Activated naive CD4-positive, alpha-beta T cell treated with anti-CD3 and anti-CD28 coated beads, Interleukin-2, amount 10 ng/mL, durations not matched to agents 7 days and 5 days (primary cell): ENCODE data around the gene PDYN.
"Not testable (repeated sequence)": the region's sequence is repeated elsewhere in the genome, so short reads cannot be mapped to it uniquely, and the experiment has no call there.

Experiments used
- CTCF ChIA-PET: fragments of 350-600 bp; sonication (Branson Sonifier 250); formaldehyde crosslinking; loops from one replicate; lab custom pipeline; 2021; ENCODE audit warnings: antibody characterized with exemption; lab: Charles Lee
- DNase-seq: peaks from one replicate; pipeline ENCODE4 v3.0.0-alpha.2; 2020
- H3K27ac Mint-ChIP-seq: one replicate; pipeline ENCODE4 v1.8.0; 2021; ENCODE audit warnings: mild to moderate bottlenecking, moderate library complexity, mixed read lengths
- H3K27me3 Mint-ChIP-seq: one replicate; pipeline ENCODE4 v1.8.0; 2021; ENCODE audit warnings: mild to moderate bottlenecking, mixed read lengths
- H3K36me3 Mint-ChIP-seq: one replicate; pipeline ENCODE4 v1.8.0; 2021; ENCODE audit warnings: mixed read lengths
- H3K4me1 Mint-ChIP-seq: one replicate; pipeline ENCODE4 v1.8.0; 2021; ENCODE audit warnings: mixed read lengths
- H3K4me3 Mint-ChIP-seq: one replicate; pipeline ENCODE4 v1.8.0; 2021; ENCODE audit warnings: mild to moderate bottlenecking, moderate library complexity, mixed read lengths
- H3K9me3 Mint-ChIP-seq: one replicate; pipeline ENCODE4 v1.8.0; 2021; ENCODE audit warnings: mixed read lengths

The PDYN gene

GRCh38 chr20:1993986-1994385 is at the start of gene PDYN:
PDYN (minus strand) TSS chr20:1994058; CDS start chr20:1983084, 10,974 bp downstream.
- no peaks in the 10 kb centered on the region for H3K36me3 Mint-ChIP-seq
- H3K9me3 Mint-ChIP-seq, result no peaks in the 10 kb centered on the region
- no peak within 1 kb of the TSS for H3K27ac Mint-ChIP-seq
- no peak for DNase-seq
- no peaks in the 10 kb centered on the region for H3K4me1 Mint-ChIP-seq
- H3K27me3 Mint-ChIP-seq, result peaks cover 63% of the 10 kb centered on the region
- CTCF ChIA-PET, result interaction anchor here (0.6 kb wide), 1 partner anchor 159 kb away, joined by 3 read pairs; no protein-coding TSS in a partner anchor
- no peak within 1 kb of the TSS for H3K4me3 Mint-ChIP-seq

- Mint-ChIP-seq H3K36me3 (no peaks in the 10 kb centered on the region), H3K27me3 (peaks cover 17% of the 10 kb centered on the region)
Measured at GRCh38 chr20:2042400-2042799, 48.5 kb upstream of the PDYN start.

GRCh38 chr20:2038161-2038560 is 44.3 kb upstream of the PDYN start:
- no peak overlapping the region for H3K27ac Mint-ChIP-seq
- CTCF ChIA-PET, result no interaction called here
- no peaks in the 10 kb centered on the region for H3K4me1 Mint-ChIP-seq
- no peaks in the 10 kb centered on the region for H3K36me3 Mint-ChIP-seq
- peaks cover 17% of the 10 kb centered on the region for H3K27me3 Mint-ChIP-seq
- no peak for DNase-seq
- H3K9me3 Mint-ChIP-seq, result no peaks in the 10 kb centered on the region
- no peak overlapping the region for H3K4me3 Mint-ChIP-seq

More at GRCh38 chr20:2042400-2042799, 48.5 kb upstream of the PDYN start:
- CTCF ChIA-PET, result no interaction called here
- no peaks in the 10 kb centered on the region for H3K9me3 Mint-ChIP-seq
- H3K4me1 Mint-ChIP-seq, result no peaks in the 10 kb centered on the region
- no peak for DNase-seq
- no peak overlapping the region for H3K4me3 Mint-ChIP-seq
- H3K27ac Mint-ChIP-seq, result no peak overlapping the region

DNA sequence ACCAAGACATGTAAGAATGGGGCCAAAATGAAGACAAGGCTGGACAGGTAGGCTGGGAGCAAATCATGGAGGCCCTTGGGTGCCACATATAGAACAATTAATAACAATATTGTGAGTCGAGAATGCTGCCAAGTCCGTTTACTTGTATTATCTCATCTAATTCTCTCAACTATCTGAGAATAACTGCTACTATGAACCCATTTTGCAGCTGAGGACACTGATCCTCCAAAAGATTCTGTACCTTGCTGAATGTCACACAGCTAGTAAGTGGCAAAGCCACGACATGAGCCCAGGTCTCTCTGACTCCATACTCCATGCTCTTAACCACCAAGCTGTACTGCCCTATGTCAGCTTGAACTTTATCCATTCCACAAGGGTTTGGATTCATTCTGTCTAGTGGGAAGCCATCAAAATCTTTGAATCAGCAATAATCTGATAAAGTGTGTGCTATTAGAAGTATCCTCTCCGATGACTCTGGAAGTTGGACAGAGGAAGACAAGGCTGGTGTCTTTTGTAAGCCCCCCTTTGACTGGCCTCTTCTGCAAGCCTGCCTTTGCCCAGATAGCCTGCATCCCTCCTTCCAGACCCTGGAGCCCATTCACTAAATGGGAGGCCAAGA is 43.5 kb upstream of the PDYN start:
- H3K27ac Mint-ChIP-seq, result no peak overlapping the region
- H3K9me3 Mint-ChIP-seq, result no peaks in the 10 kb centered on the region
- CTCF ChIA-PET, result no interaction called here

DNA sequence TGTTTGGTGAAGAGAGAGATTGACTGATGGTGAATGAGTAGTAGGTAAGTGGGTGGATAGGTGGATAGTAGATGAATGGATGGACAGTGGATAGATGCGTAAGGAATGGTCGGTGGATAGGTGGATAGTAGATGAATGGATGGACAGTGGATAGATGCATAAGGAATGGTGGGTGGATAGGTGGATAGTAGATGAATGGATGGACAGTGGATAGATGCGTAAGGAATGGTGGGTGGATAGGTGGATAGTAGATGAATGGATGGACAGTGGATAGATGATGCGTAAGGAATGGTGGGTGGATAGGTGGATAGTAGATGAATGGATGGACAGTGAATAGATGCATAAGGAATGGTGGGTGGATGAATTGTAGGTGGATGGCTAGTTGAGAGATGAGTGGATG is 42.5 kb upstream of the PDYN start:
- H3K36me3 Mint-ChIP-seq, DNase-seq, H3K9me3 Mint-ChIP-seq, CTCF ChIA-PET, H3K27ac Mint-ChIP-seq, H3K4me3 Mint-ChIP-seq, H3K4me1 Mint-ChIP-seq: not testable (repeated sequence)
- H3K27me3 Mint-ChIP-seq, result peaks cover 23% of the 10 kb centered on the region

More for the DNA sequence above, 43.5 kb upstream of the PDYN start:
- DNase-seq, result no peak
- no peak overlapping the region for H3K4me3 Mint-ChIP-seq
- H3K27me3 Mint-ChIP-seq, result peaks cover 17% of the 10 kb centered on the region
- H3K36me3 Mint-ChIP-seq, result no peaks in the 10 kb centered on the region
- H3K4me1 Mint-ChIP-seq, result no peaks in the 10 kb centered on the region

DNA sequence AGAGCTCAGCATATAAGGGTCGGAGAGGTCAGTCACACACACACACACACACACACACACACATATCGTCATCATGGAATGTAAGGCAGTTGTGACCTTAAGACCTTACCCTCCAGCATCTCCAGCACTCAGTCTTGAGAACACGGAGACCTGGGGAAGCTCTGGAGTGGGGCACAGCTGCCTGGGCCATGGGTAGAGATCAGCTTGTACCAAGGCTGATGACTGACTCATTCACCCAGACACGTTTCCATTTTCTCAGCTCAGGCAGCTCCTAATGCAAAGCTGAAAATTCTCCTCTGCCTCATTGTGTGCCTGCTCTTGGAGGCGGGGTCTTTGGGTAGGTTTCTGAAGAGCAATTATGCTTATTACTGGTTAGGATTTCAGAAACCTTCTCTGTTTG is 38.3 kb upstream of the PDYN start:
- CTCF ChIA-PET, result interaction anchor here (0.7 to 1.3 kb wide), 2 partner anchors 12 to 25 kb away, joined by 3 to 4 read pairs; no protein-coding TSS in a partner anchor
- Mint-ChIP-seq H3K4me3 (no peak overlapping the region), H3K9me3 (no peaks in the 10 kb centered on the region), H3K27ac (no peak overlapping the region), H3K4me1 (no peaks in the 10 kb centered on the region), H3K36me3 (no peaks in the 10 kb centered on the region), H3K27me3 (peaks cover 10% of the 10 kb centered on the region)
- no peak for DNase-seq

GRCh38 chr20:2026514-2026913 is 32.7 kb upstream of the PDYN start:
- no peaks in the 10 kb centered on the region for H3K27me3 Mint-ChIP-seq
- CTCF ChIA-PET, result interaction anchor here (1.2 kb wide), 1 partner anchor 61 kb away, joined by 3 read pairs; no protein-coding TSS in a partner anchor

DNA sequence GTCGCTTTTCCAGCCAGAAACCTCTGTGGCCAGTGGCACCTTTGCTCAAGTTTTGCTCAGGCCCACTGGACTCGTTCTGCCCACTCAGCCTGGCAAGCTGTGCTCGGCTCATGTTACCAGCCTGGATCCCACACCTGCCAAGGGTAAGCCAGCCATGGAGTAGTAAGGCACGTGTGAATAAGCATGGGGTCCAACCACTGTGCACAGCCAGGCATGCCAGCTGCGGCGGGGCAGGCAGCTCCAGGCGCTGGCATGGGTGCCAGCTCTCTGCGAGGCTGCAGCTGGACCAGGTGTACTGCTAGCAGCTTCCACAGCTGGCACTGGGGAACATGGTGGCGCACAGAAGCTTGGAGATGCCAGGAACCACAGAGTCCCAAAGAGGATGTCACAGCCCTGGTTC is 32.1 kb upstream of the PDYN start:
- Mint-ChIP-seq H3K27ac (no peak overlapping the region), H3K4me3 (no peak overlapping the region), H3K9me3 (peaks cover 3% of the 10 kb centered on the region), H3K36me3 (no peaks in the 10 kb centered on the region), H3K4me1 (no peaks in the 10 kb centered on the region), H3K27me3 (peaks cover 3% of the 10 kb centered on the region)
- DNase-seq, result no peak
- CTCF ChIA-PET, result interaction anchor here (1.2 kb wide), 1 partner anchor 61 kb away, joined by 3 read pairs; no protein-coding TSS in a partner anchor

More at GRCh38 chr20:2026514-2026913, 32.7 kb upstream of the PDYN start:
- no peak for DNase-seq
- Mint-ChIP-seq H3K4me3 (no peak overlapping the region), H3K36me3 (no peaks in the 10 kb centered on the region), H3K27ac (no peak overlapping the region), H3K9me3 (peaks cover 3% of the 10 kb centered on the region), H3K4me1 (no peaks in the 10 kb centered on the region)

- H3K9me3 Mint-ChIP-seq, result peaks cover 3% of the 10 kb centered on the region
- CTCF ChIA-PET, result no interaction called here
- no peak for DNase-seq
- peaks cover 9% of the 10 kb centered on the region for H3K27me3 Mint-ChIP-seq
- no peaks in the 10 kb centered on the region for H3K36me3 Mint-ChIP-seq
- H3K4me3 Mint-ChIP-seq, result no peak overlapping the region
- H3K4me1 Mint-ChIP-seq, result no peaks in the 10 kb centered on the region
- no peak overlapping the region for H3K27ac Mint-ChIP-seq
Measured at GRCh38 chr20:2023151-2023550, 29.3 kb upstream of the PDYN start.

DNA sequence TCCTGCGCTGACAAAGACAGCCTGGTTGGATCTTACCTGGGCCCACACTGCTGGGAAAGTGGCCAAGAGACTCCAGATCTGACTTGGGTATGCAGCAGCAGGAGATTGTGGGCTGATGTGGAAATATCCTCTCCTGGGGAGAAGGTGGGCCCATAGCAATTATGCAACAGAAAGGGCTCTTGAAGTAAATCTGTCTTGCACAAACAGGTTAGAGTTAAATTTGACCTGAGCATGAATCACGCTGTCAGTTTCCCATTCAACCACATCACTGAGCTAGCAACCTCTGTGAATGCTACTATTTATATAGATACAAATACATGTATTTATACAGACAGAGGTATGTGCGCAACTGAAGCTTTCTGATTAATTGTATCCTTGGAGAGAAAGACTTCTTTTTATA is 28.3 kb upstream of the PDYN start:
- Mint-ChIP-seq H3K4me3 (no peak overlapping the region), H3K27me3 (peaks cover 9% of the 10 kb centered on the region), H3K36me3 (no peaks in the 10 kb centered on the region), H3K9me3 (peaks cover 3% of the 10 kb centered on the region), H3K27ac (no peak overlapping the region), H3K4me1 (no peaks in the 10 kb centered on the region)
- CTCF ChIA-PET, result no interaction called here
- no peak for DNase-seq

GRCh38 chr20:2010533-2010932 is 16.7 kb upstream of the PDYN start:
- CTCF ChIA-PET, result no interaction called here
- Mint-ChIP-seq H3K4me3 (no peak overlapping the region), H3K9me3 (no peaks in the 10 kb centered on the region), H3K4me1 (no peaks in the 10 kb centered on the region), H3K36me3 (no peaks in the 10 kb centered on the region), H3K27ac (no peak overlapping the region), H3K27me3 (peaks cover 15% of the 10 kb centered on the region)
- DNase-seq, result no peak

- no peaks in the 10 kb centered on the region for H3K9me3 Mint-ChIP-seq
- peak; percentile 52 for DNase-seq
- H3K27me3 Mint-ChIP-seq, result peaks cover 17% of the 10 kb centered on the region
- no peaks in the 10 kb centered on the region for H3K4me1 Mint-ChIP-seq
- no peak overlapping the region for H3K4me3 Mint-ChIP-seq
- H3K36me3 Mint-ChIP-seq, result no peaks in the 10 kb centered on the region
- no peak overlapping the region for H3K27ac Mint-ChIP-seq
- CTCF ChIA-PET, result interaction anchor here (0.6 to 5.3 kb wide), 22 partner anchors 14 to 445 kb away, joined by 3 to 72 read pairs (median 4); no protein-coding TSS in a partner anchor
Measured at GRCh38 chr20:2006452-2007361, 12.8 kb upstream of the PDYN start.

- Mint-ChIP-seq H3K27me3 (peaks cover 21% of the 10 kb centered on the region), H3K36me3 (no peaks in the 10 kb centered on the region), H3K4me1 (no peaks in the 10 kb centered on the region), H3K4me3 (no peak overlapping the region), H3K27ac (no peak overlapping the region), H3K9me3 (no peaks in the 10 kb centered on the region)
- CTCF ChIA-PET, result interaction anchor here (0.9 to 5.3 kb wide), 13 partner anchors 13 to 446 kb away, joined by 3 to 72 read pairs (median 4); no protein-coding TSS in a partner anchor
- peak; percentile 84 for DNase-seq
Measured at GRCh38 chr20:2005831-2006426, 12.1 kb upstream of the PDYN start.

- Mint-ChIP-seq H3K4me1 (no peaks in the 10 kb centered on the region), H3K27ac (no peak overlapping the region), H3K9me3 (no peaks in the 10 kb centered on the region), H3K27me3 (peaks cover 17% of the 10 kb centered on the region), H3K36me3 (no peaks in the 10 kb centered on the region), H3K4me3 (no peak overlapping the region)
- CTCF ChIA-PET, result interaction anchor here (1.2 to 5.3 kb wide), 2 partner anchors 169 to 447 kb away, joined by 3 to 72 read pairs; no protein-coding TSS in a partner anchor
- no peak for DNase-seq
Measured at GRCh38 chr20:2005359-2005758, 11.5 kb upstream of the PDYN start.
